Measurements from ENCODE around the gene CEP295NL. TPM values are rescaled to one million over a fixed set of nuclear protein-coding genes. Genes with fewer than 3 reads are reported as not detected.

CEP295NL gene
- total RNA-seq, 4 donors from 2014 or later: 1.6 to 9.0 (median 3.8) TPM

- peaks cover 0 to 96% (median 78%) of the 10 kb centered on the region in 3 donors for H3K4me1 ChIP-seq
- H3K27ac ChIP-seq: peak overlapping the region in 3 of 4 donors; percentile 98 to 100 (median 99)
- H3K9me3 ChIP-seq: no peaks in the 10 kb centered on the region
- 22 to 40% methylated on average over 4 to 14 of the region's 20 CpGs for WGBS, 2 donors (ENCODE audit: low coverage in 1 of 2)
- TF ChIP-seq POLR2AphosphoS5 (IDR thresholded peaks at IDR 0.05) (no peak), CTCF (IDR thresholded peaks at IDR 0.05) (no peak), EP300 (IDR thresholded peaks at IDR 0.05) (no peak), POLR2A (IDR thresholded peaks at IDR 0.05) (no peak)
- no peak overlapping the region for H3K4me3 ChIP-seq
- H3K36me3 ChIP-seq: no peaks in the 10 kb centered on the region
- H3K27me3 ChIP-seq: no peaks in the 10 kb centered on the region
- no peak for ATAC-seq
Observed at GRCh38 chr17:78919861-78920450, 17.0 kb upstream of the CEP295NL start.

- ATAC-seq: no peak
- H3K4me3 ChIP-seq: no peak overlapping the region
- H3K27me3 ChIP-seq: no peaks in the 10 kb centered on the region
- H3K9me3 ChIP-seq: no peaks in the 10 kb centered on the region
- TF ChIP-seq POLR2A (IDR thresholded peaks at IDR 0.05): no peak
- no peak for TF ChIP-seq EP300 (IDR thresholded peaks at IDR 0.05)
- no peak for TF ChIP-seq POLR2AphosphoS5 (IDR thresholded peaks at IDR 0.05)
- no peak for TF ChIP-seq CTCF (IDR thresholded peaks at IDR 0.05)
- H3K36me3 ChIP-seq: no peaks in the 10 kb centered on the region
- peak overlapping the region in 3 of 4 donors; percentile 66 to 100 (median 71) for H3K27ac ChIP-seq
- WGBS, 2 donors (ENCODE audit: low coverage in 1 of 2): 0 to 45% methylated on average over 2 to 5 of the region's 14 CpGs
- H3K4me1 ChIP-seq: peaks cover 0 to 100% (median 79%) of the 10 kb centered on the region in 3 donors
Observed at GRCh38 chr17:78918979-78919378, 16.0 kb upstream of the CEP295NL start.

GRCh38 chr17:78917451-78918275 is 14.7 kb upstream of the CEP295NL start:
- ATAC-seq: no peak
- TF ChIP-seq POLR2AphosphoS5 (IDR thresholded peaks at IDR 0.05): no peak
- TF ChIP-seq POLR2A (IDR thresholded peaks at IDR 0.05): no peak
- TF ChIP-seq CTCF (IDR thresholded peaks at IDR 0.05): no peak
- no peak for TF ChIP-seq EP300 (IDR thresholded peaks at IDR 0.05)
- WGBS, 2 donors (ENCODE audit: low coverage in 1 of 2): 41 to 62% methylated on average over 6 to 14 of the region's 21 CpGs
- Histone ChIP-seq H3K4me3 (no peak overlapping the region), H3K36me3 (no peaks in the 10 kb centered on the region), H3K27ac (peak overlapping the region in 3 of 4 donors; percentile 66 to 100 (median 71)), H3K9me3 (no peaks in the 10 kb centered on the region), H3K27me3 (no peaks in the 10 kb centered on the region), H3K4me1 (peaks cover 0 to 100% (median 70%) of the 10 kb centered on the region in 3 donors)

GRCh38 chr17:78915872-78916632 is 13.1 kb upstream of the CEP295NL start:
- peak; percentile 75 for ATAC-seq
- H3K36me3 ChIP-seq: no peaks in the 10 kb centered on the region
- WGBS, 2 donors (ENCODE audit: low coverage in 1 of 2): 0 to 30% methylated on average over 2 to 8 of the region's 17 CpGs
- no peaks in the 10 kb centered on the region for H3K9me3 ChIP-seq
- H3K27ac ChIP-seq: peak overlapping the region; percentile 24 to 86 (median 83)
- H3K27me3 ChIP-seq: no peaks in the 10 kb centered on the region
- peaks cover 0 to 100% (median 59%) of the 10 kb centered on the region in 3 donors for H3K4me1 ChIP-seq
- TF ChIP-seq POLR2A (IDR thresholded peaks at IDR 0.05) (no peak), POLR2AphosphoS5 (IDR thresholded peaks at IDR 0.05) (peak; percentile 26)
- peak overlapping the region in 1 of 2 donors; percentile 22 for H3K4me3 ChIP-seq

GRCh38 chr17:78913115-78913514 is 10.1 kb upstream of the CEP295NL start:
- Histone ChIP-seq H3K27me3 (no peaks in the 10 kb centered on the region), H3K4me3 (no peak overlapping the region), H3K27ac (peak overlapping the region in 1 of 4 donors; percentile 84), H3K9me3 (no peaks in the 10 kb centered on the region), H3K36me3 (no peaks in the 10 kb centered on the region), H3K4me1 (peaks cover 0 to 100% (median 48%) of the 10 kb centered on the region in 3 donors)
- TF ChIP-seq POLR2AphosphoS5 (IDR thresholded peaks at IDR 0.05) (no peak), POLR2A (IDR thresholded peaks at IDR 0.05) (no peak), CTCF (IDR thresholded peaks at IDR 0.05) (no peak), EP300 (IDR thresholded peaks at IDR 0.05) (no peak)
- WGBS, 2 donors (ENCODE audit: low coverage in 1 of 2): 84 to 90% methylated on average over 4 to 12 of the region's 15 CpGs
- no peak for ATAC-seq

Data from gastroesophageal sphincter (tissue), 4 donors.